ENCODE data around the gene PRKCZ. TPM values are rescaled to one million over a fixed set of nuclear protein-coding genes. Genes with fewer than 3 reads are reported as not detected.
A peak's percentile ranks its signal among the peaks of the same experiment; 100 is the strongest.

The PRKCZ gene
- polyA plus RNA-seq, 1 of the 3 experiments (the other 2 are of a cell fraction), result 24.2 TPM

DNA sequence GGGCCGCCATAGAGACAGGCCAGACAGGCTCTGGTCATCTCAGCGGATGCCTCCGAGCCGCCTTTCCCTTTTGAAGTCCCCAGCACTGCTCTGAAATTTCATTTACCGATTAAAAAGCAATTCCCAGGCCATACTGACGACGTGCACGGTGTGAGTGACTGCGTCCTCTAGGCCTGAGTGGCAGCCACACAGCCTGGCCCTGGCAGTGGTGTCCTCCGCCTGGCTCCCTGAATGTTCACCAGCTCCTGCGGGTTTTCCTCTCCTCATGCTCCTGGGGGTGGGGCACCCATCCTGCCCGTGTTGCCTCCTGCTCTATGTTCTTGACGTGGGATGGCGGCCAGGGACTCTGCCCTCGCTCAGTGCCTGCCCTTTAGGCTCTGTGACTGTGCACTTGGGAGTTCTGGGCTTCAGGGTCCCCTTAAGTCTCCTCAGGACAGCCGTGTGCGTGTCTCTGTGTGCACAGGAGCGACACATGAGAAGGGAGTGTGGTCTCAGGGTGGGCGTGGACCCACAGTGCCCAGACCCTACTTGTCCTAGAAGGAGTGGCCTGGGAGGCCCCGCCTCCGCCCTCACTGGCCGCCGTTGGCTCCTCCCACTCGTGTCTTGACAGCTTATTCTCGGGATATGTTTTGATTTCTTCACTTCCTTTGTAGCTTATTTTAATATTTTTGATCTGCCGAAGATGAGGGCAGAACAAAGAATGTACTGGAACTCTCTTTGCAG, 181.5 kb downstream of the PRKCZ start:
- Histone ChIP-seq H4K20me1 (ENCODE audit: insufficient read depth) (peaks cover 79% of the 10 kb centered on the region), H3K27ac (ENCODE audit: low read depth in 2 of 2, low read length in 1 of 2) (peak overlapping the region; percentile 22 to 56; a peak in 3 of 4 replicates), H3K79me2 (ENCODE audit: insufficient read depth) (peaks cover 83% of the 10 kb centered on the region), H3K9me2 (no peaks in the 10 kb centered on the region), H3K4me1 (ENCODE audit: control insufficient read depth in 1 of 2, insufficient read depth in 2 of 2, low read depth in 1 of 2, low read length in 1 of 2) (peaks cover 0 to 60% of the 10 kb centered on the region in 2 experiments; a peak in 2 of 4 replicates), H3K4me2 (peak overlapping the region; percentile 96), H2AFZ (ENCODE audit: low read depth) (no peak overlapping the region), H3K4me3 (ENCODE audit: low read depth in 2 of 2, low read length in 1 of 2) (peak overlapping the region; percentile 65 to 71), H3K9ac (peak overlapping the region; percentile 68; the same call in 1 of the 2 replicates), H3F3A (replicated peaks; ENCODE audit: insufficient read depth) (no peaks in the 10 kb centered on the region), H3K36me3 (replicated peaks in 1 of 2; ENCODE audit: control insufficient read depth in 1 of 2, insufficient read depth in 2 of 2, low read length in 1 of 2) (no peaks in the 10 kb centered on the region), H3K27me3 (ENCODE audit: insufficient read depth) (no peaks in the 10 kb centered on the region), H3K9me3 (no peaks in the 10 kb centered on the region)
- WGBS (ENCODE audit: low lambda C conversion rate), result 49% methylated on average over 19 of the region's 26 CpGs
- DNase-seq, result peak; percentile 88
- ChIA-PET CTCF (interaction anchor here (1.0 to 9.4 kb wide), 5 partner anchors 23 to 151 kb away, joined by 4 to 47 read pairs (median 5); partner anchors contain the start of gene FAAP20), POLR2A (interaction anchor here (0.9 to 1.5 kb wide), 4 partner anchors 9 to 95 kb away, joined by 3 to 5 read pairs (median 4); no protein-coding TSS in a partner anchor)
- TF ChIP-seq TCF12 (IDR thresholded peaks at IDR 0.05), result no peak
- TF ChIP-seq EZH2phosphoT487 (IDR thresholded peaks at IDR 0.05; ENCODE audit: borderline replicate concordance, low read depth), result no peak
- no peak for TF ChIP-seq SMC3 (IDR thresholded peaks at IDR 0.05; ENCODE audit: low read depth, low read length)
- TF ChIP-seq EP300 (IDR thresholded peaks at IDR 0.05; ENCODE audit: borderline replicate concordance in 1 of 2, low read depth in 1 of 2, low read length in 1 of 2), result no peak
- 0 out of 2 replicates have a peak, but pooled peaks have one; percentile 14 for TF ChIP-seq MXI1 (IDR thresholded peaks at IDR 0.05; ENCODE audit: low read depth, low read length)
- no peak for TF ChIP-seq TAF1 (IDR thresholded peaks at IDR 0.05; ENCODE audit: borderline replicate concordance, low read depth, low read length)

- peaks cover 88% of the 10 kb centered on the region for H3K79me2 ChIP-seq (ENCODE audit: insufficient read depth)
- H3K27me3 ChIP-seq (ENCODE audit: insufficient read depth), result no peaks in the 10 kb centered on the region
- no peaks in the 10 kb centered on the region for H3K9me3 ChIP-seq
- peaks cover 0 to 65% of the 10 kb centered on the region in 2 experiments; a peak in 2 of 4 replicates for H3K4me1 ChIP-seq (ENCODE audit: control insufficient read depth in 1 of 2, insufficient read depth in 2 of 2, low read depth in 1 of 2, low read length in 1 of 2)
- H3F3A ChIP-seq (replicated peaks; ENCODE audit: insufficient read depth), result no peaks in the 10 kb centered on the region
- no peaks in the 10 kb centered on the region for H3K36me3 ChIP-seq (replicated peaks in 1 of 2; ENCODE audit: control insufficient read depth in 1 of 2, insufficient read depth in 2 of 2, low read length in 1 of 2)
- POLR2A ChIA-PET, result interaction anchor here (0.9 to 1.5 kb wide), 2 partner anchors 83 to 94 kb away, joined by 3 read pairs; no protein-coding TSS in a partner anchor
- peak overlapping the region in 1 of 2 experiments; percentile 56; a peak in 1 of 4 replicates for H3K27ac ChIP-seq (ENCODE audit: low read depth in 2 of 2, low read length in 1 of 2)
- DNase-seq, result no peak
- 82% methylated on average over 10 of the region's 17 CpGs for WGBS (ENCODE audit: low lambda C conversion rate)
- H3K9me2 ChIP-seq, result no peaks in the 10 kb centered on the region
- peaks cover 86% of the 10 kb centered on the region for H4K20me1 ChIP-seq (ENCODE audit: insufficient read depth)
- no peak overlapping the region for H2AFZ ChIP-seq (ENCODE audit: low read depth)
- H3K9ac ChIP-seq, result no peak overlapping the region
- CTCF ChIA-PET, result interaction anchor here (1.0 to 9.4 kb wide), 5 partner anchors 37 to 150 kb away, joined by 3 to 47 read pairs (median 5); partner anchors contain the start of gene FAAP20
- peak overlapping the region; percentile 96 for H3K4me2 ChIP-seq
- TF ChIP-seq EZH2phosphoT487 (IDR thresholded peaks at IDR 0.05; ENCODE audit: borderline replicate concordance, low read depth), result no peak
- no peak for TF ChIP-seq CHD2 (IDR thresholded peaks at IDR 0.05; ENCODE audit: low read length, partially characterized antibody)
- no peak for TF ChIP-seq JUND (IDR thresholded peaks at IDR 0.05)
- no peak for TF ChIP-seq NRF1 (IDR thresholded peaks at IDR 0.05; ENCODE audit: low read depth, low read length)
- TF ChIP-seq FOXM1 (IDR thresholded peaks at IDR 0.05; ENCODE audit: low read depth), result no peak
- no peak for TF ChIP-seq RFX5 (IDR thresholded peaks at IDR 0.05; ENCODE audit: low read length)
- TF ChIP-seq TCF12 (IDR thresholded peaks at IDR 0.05), result no peak
- H3K4me3 ChIP-seq (ENCODE audit: low read depth in 2 of 2, low read length in 1 of 2), result no peak overlapping the region; a peak in 1 of 4 replicates
These were observed 182.2 kb downstream of the PRKCZ start for GRCh38 chr1:2232255-2232915.

Measured in SK-N-SH (cell line).